Esophagus squamous epithelium (tissue), 4 donors: ENCODE measurements around the gene CPSF7.

ENCODE experiments used
- POLR2A ChIP-seq, 4 donors: fragments of 450-650 bp; IDR thresholded peaks; one replicate each; pipeline ENCODE4 v1.6.1; 2017; ENCODE audit warnings: antibody characterized with exemption in 4 of 4, mild to moderate bottlenecking in 4 of 4, moderate library complexity in 3 of 4
- TF ChIP-seq, protein P1 (sequence below), 6 experiments: fragments of 450-650 bp in 4 of 6; fragments of 200-600 bp in 2 of 6; sonication (generic) in 2 of 6; IDR thresholded peaks; one replicate each; pipeline ENCODE4 v1.5.1; 2016 to 2019; ENCODE audit warnings: antibody characterized with exemption in 6 of 6, mild to moderate bottlenecking in 4 of 6, moderate library complexity in 4 of 6

GRCh38 chr11:61439615-61440014, 9.8 kb upstream of the CPSF7 start:
- TF ChIP-seq, protein P1, sequence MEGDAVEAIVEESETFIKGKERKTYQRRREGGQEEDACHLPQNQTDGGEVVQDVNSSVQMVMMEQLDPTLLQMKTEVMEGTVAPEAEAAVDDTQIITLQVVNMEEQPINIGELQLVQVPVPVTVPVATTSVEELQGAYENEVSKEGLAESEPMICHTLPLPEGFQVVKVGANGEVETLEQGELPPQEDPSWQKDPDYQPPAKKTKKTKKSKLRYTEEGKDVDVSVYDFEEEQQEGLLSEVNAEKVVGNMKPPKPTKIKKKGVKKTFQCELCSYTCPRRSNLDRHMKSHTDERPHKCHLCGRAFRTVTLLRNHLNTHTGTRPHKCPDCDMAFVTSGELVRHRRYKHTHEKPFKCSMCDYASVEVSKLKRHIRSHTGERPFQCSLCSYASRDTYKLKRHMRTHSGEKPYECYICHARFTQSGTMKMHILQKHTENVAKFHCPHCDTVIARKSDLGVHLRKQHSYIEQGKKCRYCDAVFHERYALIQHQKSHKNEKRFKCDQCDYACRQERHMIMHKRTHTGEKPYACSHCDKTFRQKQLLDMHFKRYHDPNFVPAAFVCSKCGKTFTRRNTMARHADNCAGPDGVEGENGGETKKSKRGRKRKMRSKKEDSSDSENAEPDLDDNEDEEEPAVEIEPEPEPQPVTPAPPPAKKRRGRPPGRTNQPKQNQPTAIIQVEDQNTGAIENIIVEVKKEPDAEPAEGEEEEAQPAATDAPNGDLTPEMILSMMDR (IDR thresholded peaks at IDR 0.05), result no peak
- no peak for TF ChIP-seq POLR2A (IDR thresholded peaks at IDR 0.05)
